Measurements from ENCODE around the gene MDM4. TPM values are rescaled to one million over a fixed set of nuclear protein-coding genes. Genes with fewer than 3 reads are reported as not detected.

MDM4 gene
- total RNA-seq, 2 experiments from 2014 or later = 120 to 282 TPM

DNA sequence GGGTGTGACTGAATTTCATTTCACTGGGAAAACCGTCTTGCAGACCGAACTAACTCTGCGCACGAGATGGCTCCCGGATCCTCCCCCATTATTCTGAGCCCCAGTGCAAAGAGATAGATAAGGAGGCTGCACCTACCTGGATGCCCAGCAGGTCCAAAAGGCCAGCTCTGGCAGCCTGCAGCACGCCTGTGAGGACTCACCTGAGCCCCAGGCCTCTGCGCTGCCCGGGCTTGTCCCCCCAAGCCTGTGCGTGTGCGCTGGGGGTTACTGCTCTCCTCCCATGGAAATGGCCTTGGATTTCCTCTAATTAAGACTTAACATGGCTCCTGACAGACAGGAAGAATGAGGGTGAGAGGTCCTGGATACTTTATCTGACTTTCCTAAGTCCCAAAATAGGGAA, 83.4 kb downstream of the MDM4 start:
- H3K27ac ChIP-seq (ENCODE audit: low read depth, low read length, poor library complexity, severe bottlenecking) = no peak overlapping the region
- CTCF ChIA-PET (ENCODE audit: unreplicated experiment) = no interaction called here
- no peaks in the 10 kb centered on the region for H4K20me1 ChIP-seq (ENCODE audit: insufficient read depth, low read length)
- no peaks in the 10 kb centered on the region for H3K36me3 ChIP-seq (ENCODE audit: insufficient read depth, low read length)
- no TSS peak for BruUV-seq (replicated peaks)
- H3K4me1 ChIP-seq (ENCODE audit: insufficient read depth, low read length, poor library complexity, severe bottlenecking) = no peaks in the 10 kb centered on the region
- DNase-seq (ENCODE audit: low spot score) = no peak
- no peak overlapping the region for H2AFZ ChIP-seq (ENCODE audit: low read length)
- TF ChIP-seq EZH2phosphoT487 (IDR thresholded peaks at IDR 0.05; ENCODE audit: borderline replicate concordance, low read depth, low read length) = no peak
- no peak for TF ChIP-seq CTCF (conservative IDR thresholded peaks at IDR 0.05; ENCODE audit: low read length)
- no peak overlapping the region for H3K4me2 ChIP-seq (ENCODE audit: low read length)
- H3K9me3 ChIP-seq (ENCODE audit: low read length) = no peaks in the 10 kb centered on the region
- POLR2A ChIA-PET = interaction anchor here (0.9 kb wide), 1 partner anchor 11 kb away, joined by 3 read pairs; no protein-coding TSS in a partner anchor
- intact Hi-C loops (cut with micrococcal nuclease; ENCODE audit: unreplicated experiment) = no loop called here
- H3K9me2 ChIP-seq (ENCODE audit: insufficient read depth, low read length) = no peaks in the 10 kb centered on the region
- H3K79me2 ChIP-seq (ENCODE audit: insufficient read depth, low read depth, low read length) = no peaks in the 10 kb centered on the region
- no peak overlapping the region for H3K4me3 ChIP-seq (ENCODE audit: low read depth, low read length, poor library complexity, severe bottlenecking)

- CTCF ChIA-PET (ENCODE audit: unreplicated experiment) = interaction anchor here (0.5 kb wide), 1 partner anchor 1845 kb away, joined by 3 read pairs; no protein-coding TSS in a partner anchor
- Histone ChIP-seq H3K4me3 (ENCODE audit: low read depth, low read length, poor library complexity, severe bottlenecking) (no peak overlapping the region), H3K36me3 (ENCODE audit: insufficient read depth, low read length) (no peaks in the 10 kb centered on the region), H3K4me1 (ENCODE audit: insufficient read depth, low read length, poor library complexity, severe bottlenecking) (no peaks in the 10 kb centered on the region), H3K27ac (ENCODE audit: low read depth, low read length, poor library complexity, severe bottlenecking) (no peak overlapping the region), H3K9me3 (ENCODE audit: low read length) (no peaks in the 10 kb centered on the region), H3K4me2 (ENCODE audit: low read length) (no peak overlapping the region), H2AFZ (ENCODE audit: low read length) (no peak overlapping the region), H3K9me2 (ENCODE audit: insufficient read depth, low read length) (no peaks in the 10 kb centered on the region), H4K20me1 (ENCODE audit: insufficient read depth, low read length) (no peaks in the 10 kb centered on the region), H3K79me2 (ENCODE audit: insufficient read depth, low read depth, low read length) (no peaks in the 10 kb centered on the region)
- POLR2A ChIA-PET = no interaction called here
- TF ChIP-seq CTCF (conservative IDR thresholded peaks at IDR 0.05; ENCODE audit: low read length) (no peak), EZH2phosphoT487 (IDR thresholded peaks at IDR 0.05; ENCODE audit: borderline replicate concordance, low read depth, low read length) (no peak)
- DNase-seq (ENCODE audit: low spot score) = no peak
- intact Hi-C loops (cut with micrococcal nuclease; ENCODE audit: unreplicated experiment) = no loop called here
- BruUV-seq (replicated peaks) = no TSS peak
Observed at GRCh38 chr1:204600203-204600602, 84.0 kb downstream of the MDM4 start.

DNA sequence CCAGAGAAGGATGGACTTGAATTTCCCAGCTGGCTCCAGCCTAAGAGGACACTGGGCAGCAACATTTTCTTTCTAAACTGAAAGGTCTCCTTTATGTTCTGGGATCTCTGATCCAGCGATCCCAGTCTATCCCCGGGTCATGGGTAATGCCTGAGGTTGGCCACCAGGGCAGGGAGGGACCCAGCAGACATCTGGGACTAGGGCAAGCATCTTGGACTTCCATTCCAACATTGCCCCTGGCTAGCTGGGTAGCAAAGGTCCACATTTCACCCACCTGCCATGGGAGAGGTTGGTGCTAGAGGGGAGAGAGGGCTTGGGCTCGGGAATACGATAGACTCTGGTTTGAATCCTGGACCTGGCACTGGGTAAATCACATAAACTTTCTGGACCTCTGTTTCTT, 84.8 kb downstream of the MDM4 start:
- Histone ChIP-seq H2AFZ (ENCODE audit: low read length) (no peak overlapping the region), H3K79me2 (ENCODE audit: insufficient read depth, low read depth, low read length) (no peaks in the 10 kb centered on the region), H4K20me1 (ENCODE audit: insufficient read depth, low read length) (no peaks in the 10 kb centered on the region), H3K4me1 (ENCODE audit: insufficient read depth, low read length, poor library complexity, severe bottlenecking) (no peaks in the 10 kb centered on the region), H3K4me3 (ENCODE audit: low read depth, low read length, poor library complexity, severe bottlenecking) (no peak overlapping the region), H3K9me3 (ENCODE audit: low read length) (no peaks in the 10 kb centered on the region), H3K27ac (ENCODE audit: low read depth, low read length, poor library complexity, severe bottlenecking) (no peak overlapping the region), H3K36me3 (ENCODE audit: insufficient read depth, low read length) (no peaks in the 10 kb centered on the region), H3K4me2 (ENCODE audit: low read length) (no peak overlapping the region), H3K9me2 (ENCODE audit: insufficient read depth, low read length) (no peaks in the 10 kb centered on the region)
- CTCF ChIA-PET (ENCODE audit: unreplicated experiment) = no interaction called here
- no TSS peak for BruUV-seq (replicated peaks)
- intact Hi-C loops (cut with micrococcal nuclease; ENCODE audit: unreplicated experiment) = no loop called here
- no peak; the same call in 1 of the 2 replicates for TF ChIP-seq CTCF (conservative IDR thresholded peaks at IDR 0.05; ENCODE audit: low read length)
- no peak for TF ChIP-seq EZH2phosphoT487 (IDR thresholded peaks at IDR 0.05; ENCODE audit: borderline replicate concordance, low read depth, low read length)
- DNase-seq (ENCODE audit: low spot score) = no peak
- POLR2A ChIA-PET = no interaction called here

Measured in OCI-LY7 (cell line).